Osteoblast (primary cell): Measurements from ENCODE around the gene ANKLE1. TPM values are rescaled to one million over a fixed set of nuclear protein-coding genes. Genes with fewer than 3 reads are reported as not detected.
A peak's percentile ranks its signal among the peaks of the same experiment; 100 is the strongest.

Experiments used
- DNase-seq: peaks from one replicate; pipeline ENCODE4 v3.0.0; 2011; ENCODE audit warnings: low spot score, mixed read lengths; ENCODE audit not compliant: insufficient read length; ENCODE audit errors: missing footprints
- H2AFZ ChIP-seq: 2 replicates; pipeline ENCODE4 v1.6.0; 2011; ENCODE audit warnings: mild to moderate bottlenecking, low read length
- H3K27ac ChIP-seq: 2 replicates; pipeline ENCODE4 v1.5.1; 2011; ENCODE audit warnings: mild to moderate bottlenecking, low read depth, low read length, moderate library complexity
- H3K27me3 ChIP-seq: 2 replicates; pipeline ENCODE4 v1.6.0; 2012; ENCODE audit warnings: mild to moderate bottlenecking, control low read depth, inconsistent platforms, low read length, moderate library complexity; ENCODE audit not compliant: insufficient read depth
- H3K36me3 ChIP-seq: 2 replicates; pipeline ENCODE4 v1.5.1; 2011; ENCODE audit warnings: mild to moderate bottlenecking, low read length, control low read depth, moderate library complexity; ENCODE audit not compliant: insufficient read depth
- H3K4me1 ChIP-seq: 2 replicates; pipeline ENCODE4 v1.5.1; 2011; ENCODE audit warnings: mild to moderate bottlenecking, low read length, control low read depth, moderate library complexity; ENCODE audit not compliant: insufficient read depth
- H3K4me2 ChIP-seq: 2 replicates; pipeline ENCODE4 v1.6.0; 2011; ENCODE audit warnings: mild to moderate bottlenecking, low read length; ENCODE audit not compliant: insufficient read depth
- H3K4me3 ChIP-seq: fragments of 200-600 bp; sonication (generic); 3 replicates; pipeline ENCODE4 v1.5.1; 2012; ENCODE audit warnings: mild to moderate bottlenecking, low read length, inconsistent platforms; ENCODE audit not compliant: insufficient read depth
- H3K79me2 ChIP-seq: 2 replicates; pipeline ENCODE4 v1.6.0; 2012; ENCODE audit warnings: mild to moderate bottlenecking, low read length, control low read depth, inconsistent platforms; ENCODE audit not compliant: insufficient read depth
- H3K9me3 ChIP-seq: 2 replicates; pipeline ENCODE4 v1.5.1; 2011; ENCODE audit warnings: low read depth, low read length, control low read depth
- H4K20me1 ChIP-seq: 2 replicates; pipeline ENCODE4 v1.6.0; 2012; ENCODE audit warnings: mild to moderate bottlenecking, low read length, control low read depth; ENCODE audit not compliant: insufficient read depth
- CTCF ChIP-seq: IDR thresholded peaks from 2 replicates; pipeline ENCODE4 v1.5.1; 2011; ENCODE audit warnings: mild to moderate bottlenecking, low read depth, low read length, moderate library complexity; ENCODE audit errors: extremely low read depth
- total RNA-seq: library from RNA; depleted of rRNA; stranded (reverse); fragments of >200 nt; gene quantifications from 2 replicates; pipeline ENCODE4 v1.2.3, GENCODE V29; 2012

The ANKLE1 gene
- total RNA-seq, 1 donor = not detected

GRCh38 chr19:17300992-17301619 lies 19.4 kb downstream of the ANKLE1 start:
- peaks cover 3% of the 10 kb centered on the region for H3K79me2 ChIP-seq
- no peaks in the 10 kb centered on the region for H3K9me3 ChIP-seq
- H4K20me1 ChIP-seq = no peaks in the 10 kb centered on the region
- no peak overlapping the region for H3K27ac ChIP-seq
- H3K36me3 ChIP-seq = no peaks in the 10 kb centered on the region
- no peak overlapping the region for H2AFZ ChIP-seq
- no peaks in the 10 kb centered on the region for H3K27me3 ChIP-seq
- DNase-seq = no peak
- H3K4me1 ChIP-seq = peaks cover 29% of the 10 kb centered on the region
- no peak for TF ChIP-seq CTCF
- no peak overlapping the region for H3K4me3 ChIP-seq
- H3K4me2 ChIP-seq = no peak overlapping the region

GRCh38 chr19:17302391-17303166 lies 20.9 kb downstream of the ANKLE1 start:
- Histone ChIP-seq H3K79me2 (peaks cover 9% of the 10 kb centered on the region), H3K9me3 (no peaks in the 10 kb centered on the region), H3K27ac (no peak overlapping the region), H3K4me3 (peak overlapping the region; percentile 83), H3K4me2 (peak overlapping the region; percentile 83), H3K27me3 (no peaks in the 10 kb centered on the region), H4K20me1 (no peaks in the 10 kb centered on the region), H3K4me1 (peaks cover 31% of the 10 kb centered on the region), H2AFZ (peak overlapping the region; percentile 56), H3K36me3 (no peaks in the 10 kb centered on the region)
- DNase-seq = peak; percentile 84
- TF ChIP-seq CTCF = no peak

GRCh38 chr19:17303167-17303939 lies 21.7 kb downstream of the ANKLE1 start, which contains the start of gene ABHD8:
Gene ABHD8, minus strand, starts transcription at chr19:17303425. Its CDS starts 1,809 bp downstream, at chr19:17301616.
- Histone ChIP-seq H3K36me3 (no peaks in the 10 kb centered on the region), H3K79me2 (peaks cover 13% of the 10 kb centered on the region), H3K4me1 (peaks cover 31% of the 10 kb centered on the region), H3K4me3 (peak within 1 kb of the TSS; percentile 83), H3K9me3 (no peaks in the 10 kb centered on the region), H3K4me2 (peak within 1 kb of the TSS; percentile 83), H3K27ac (peak within 1 kb of the TSS; percentile 45), H2AFZ (peak within 1 kb of the TSS; percentile 92), H3K27me3 (no peaks in the 10 kb centered on the region), H4K20me1 (no peaks in the 10 kb centered on the region)
- peak; percentile 40 for TF ChIP-seq CTCF
- peak; percentile 100 for DNase-seq
